K562 (cell line): ENCODE data around the gene RSAD1. TPM values are rescaled to one million over a fixed set of nuclear protein-coding genes. Genes with fewer than 3 reads are reported as not detected.

ENCODE experiments used
- ATAC-seq: fragments of 200-7000 bp; cut with Tn5 transposase; 3 replicates; pipeline ENCODE4 v1.9.1; 2020; ENCODE audit warnings: moderate library complexity
- BruUV-seq: library from RNA; stranded (reverse); fragments of 400-500 nt; replicated peaks from 2 replicates; lab custom pipeline; 2021; lab: Mats Ljungman, UMichigan
- CTCF ChIA-PET: fragments of 300-600 bp; formaldehyde crosslinking; extraction: SDS; loops from one replicate; lab custom pipeline; 2021; ENCODE audit warnings: low intra/inter-chr PET ratio; lab: Yijun Ruan, JAX
- POLR2A ChIA-PET: fragments of 300-600, 350-650 bp; sonication (Branson Sonifier 250); formaldehyde crosslinking; extraction: SDS; loops from one replicate; lab custom pipeline; 2021; ENCODE audit warnings: antibody characterized with exemption, inconsistent platforms; lab: Yijun Ruan, JAX
- DNase-seq, 4 experiments: peaks; one replicate each; pipeline versions ENCODE4 v3.0.0 to v3.0.0-alpha.2; 2011 to 2018; ENCODE audit warnings: low spot score in 3 of 4, mixed read lengths in 3 of 4; ENCODE audit errors: extremely low read depth in 1 of 4
- FAIRE-seq: peaks from 2 replicates; lab custom pipeline; 2011; peaks lifted over from hg19 to GRCh38; lab: Jason Lieb, UNC
- H2AFZ ChIP-seq: 2 replicates; pipeline ENCODE4 v1.6.0; 2011; ENCODE audit warnings: low read depth, low read length, control low read depth, inconsistent platforms
- H3K27ac ChIP-seq: fragments of 200-600 bp; 3 replicates; pipeline ENCODE4 v1.8.0; 2011; ENCODE audit warnings: low read depth, mild to moderate bottlenecking, control low read depth, inconsistent platforms, low read length, moderate library complexity, mixed read lengths; ENCODE audit errors: extremely low read depth
- H3K27me3 ChIP-seq, 2 experiments: fragments of 300-600 bp in 1 of 2; 2 replicates in 1 of 2; 3 replicates in 1 of 2; pipeline versions ENCODE4 v1.6.0 to v1.8.0; 2011; ENCODE audit warnings: inconsistent platforms in 2 of 2, low read length in 2 of 2, mild to moderate bottlenecking in 1 of 2, mixed read lengths in 1 of 2, moderate library complexity in 1 of 2; ENCODE audit not compliant: control insufficient read depth in 2 of 2, insufficient read depth in 2 of 2
- H3K36me3 ChIP-seq: fragments of 300-600 bp; 3 replicates; pipeline ENCODE4 v1.8.0; 2011; ENCODE audit warnings: mild to moderate bottlenecking, low read length, inconsistent platforms; ENCODE audit not compliant: control insufficient read depth, insufficient read depth
- H3K4me1 ChIP-seq, 2 experiments: fragments of 200-600 bp in 1 of 2; replicated peaks in 1 of 2; 2 replicates in 1 of 2; 3 replicates in 1 of 2; pipeline versions ENCODE4 v1.5.1 to v1.8.0; 2011; ENCODE audit warnings: inconsistent platforms in 2 of 2, low read length in 2 of 2, mild to moderate bottlenecking in 1 of 2, mixed read lengths in 1 of 2, moderate library complexity in 1 of 2; ENCODE audit not compliant: control insufficient read depth in 2 of 2, insufficient read depth in 2 of 2
- H3K4me2 ChIP-seq: 2 replicates; pipeline ENCODE4 v1.6.1; 2011; ENCODE audit warnings: low read length, control low read depth, inconsistent platforms, mixed read lengths; ENCODE audit not compliant: insufficient read depth
- H3K4me3 ChIP-seq: fragments of 200-600 bp; sonication (generic), shearing (Covaris generic); 2 replicates; pipeline ENCODE4 v1.5.1; 2016; ENCODE audit warnings: control low read depth, inconsistent platforms
- H3K79me2 ChIP-seq: fragments of 200-600 bp; 3 replicates; pipeline ENCODE4 v1.8.0; 2011; ENCODE audit warnings: low read length, inconsistent platforms; ENCODE audit not compliant: control insufficient read depth, insufficient read depth
- H3K9ac ChIP-seq, 2 experiments: 2 replicates each; pipeline versions ENCODE4 v1.6.0 to v1.6.1; 2011; ENCODE audit warnings: low read depth in 2 of 2, low read length in 2 of 2, control low read depth in 1 of 2, inconsistent platforms in 1 of 2, mild to moderate bottlenecking in 1 of 2, mixed read lengths in 1 of 2; ENCODE audit not compliant: insufficient read depth in 1 of 2
- H3K9me1 ChIP-seq: one replicate; pipeline ENCODE4 v1.6.0; 2011; ENCODE audit warnings: inconsistent platforms, mild to moderate bottlenecking, low read length, moderate library complexity; ENCODE audit not compliant: control insufficient read depth, insufficient read depth
- H3K9me3 ChIP-seq: replicated peaks from 2 replicates; pipeline ENCODE4 v1.5.1; 2011; ENCODE audit warnings: low read depth, low read length, inconsistent platforms; ENCODE audit not compliant: control insufficient read depth, insufficient read depth
- H4K20me1 ChIP-seq: replicated peaks from 2 replicates; pipeline ENCODE4 v1.6.1; 2011; ENCODE audit warnings: low read length, inconsistent platforms, mixed read lengths; ENCODE audit not compliant: control insufficient read depth, insufficient read depth
- MEIS2 ChIP-seq: fragments of 450-650 bp; IDR thresholded peaks from 2 replicates; pipeline ENCODE4 v1.6.1; 2014; ENCODE audit warnings: mild to moderate bottlenecking; ENCODE audit not compliant: partially characterized antibody
- SNRNP70 ChIP-seq: fragments of 200-400 bp; formaldehyde crosslinking; optimal IDR thresholded peaks from 2 replicates; pipeline ENCODE3; 2017; ENCODE audit warnings: low read depth, low read length
- WGBS: fragments of 100-300 bp; shearing (Covaris generic); methylation state at CpG from one replicate; pipeline ENCODE4 v1.1.6; 2016; ENCODE audit warnings: low coverage, mixed read lengths; ENCODE audit not compliant: insufficient coverage; ENCODE audit errors: missing lambda C conversion rate; 5-methylcytosine and 5-hydroxymethylcytosine counted together
- in situ Hi-C: fragments of 300-500 bp; cut with MboI; formaldehyde crosslinking; loops from 4 replicates; pipeline ENCODE4 v1.15.0; 2018; ENCODE audit warnings: inconsistent platforms, mixed read lengths
- intact Hi-C: fragments of 100-400 bp; cut with micrococcal nuclease; formaldehyde crosslinking; loops from 2 replicates; pipeline ENCODE4 v1.14.2; 2022
- polyA plus RNA-seq, 8 experiments: library from polyadenylated mRNA; depleted of rRNA in 4 of 8; stranded (reverse) in 5 of 8; unstranded in 3 of 8; fragments of >200 nt; fragmentation: Nextera tagmentation in 2 of 8; fragmentation: Illumina TruSeq in 1 of 8; extraction: Ambion mirVana in 2 of 8; extraction: Trizol in 1 of 8; gene quantifications; 2 replicates each; pipeline versions ENCODE4 v1.2.1 to v1.2.3, GENCODE V29; 2011 to 2014; ENCODE audit warnings: inconsistent platforms in 1 of 8, missing spikeins in 1 of 8
- total RNA-seq, 7 experiments: library from RNA; depleted of rRNA in 6 of 7; stranded (reverse); fragments of >200 nt in 6 of 7; fragmentation: Illumina TruSeq in 2 of 7; extraction: Trizol in 2 of 7; gene quantifications; 2 replicates each; pipeline versions ENCODE4 v1.2.1 to v1.2.3, GENCODE V29; 2011 to 2021; ENCODE audit warnings: low replicate concordance in 1 of 7
- TF ChIP-seq, protein P1 (sequence below), 2 experiments: IDR thresholded peaks in 1 of 2; conservative IDR thresholded peaks in 1 of 2; 2 replicates each; pipeline ENCODE4 v1.6.1; 2016; ENCODE audit warnings: low read depth in 2 of 2, mild to moderate bottlenecking in 1 of 2, missing compliant biosample characterization in 1 of 2, missing genetic modification characterization in 1 of 2, moderate library complexity in 1 of 2
- TF ChIP-seq, protein P2 (sequence below), 2 experiments: fragments of 450-650 bp; formaldehyde crosslinking in 1 of 2; IDR thresholded peaks; 2 replicates each; pipeline versions ENCODE4 v1.4.0 to v1.6.1; 2014 to 2020; ENCODE audit warnings: mild to moderate bottlenecking in 2 of 2, borderline replicate concordance in 1 of 2, low read depth in 1 of 2
- TF ChIP-seq, protein P3 (sequence below): fragments of 450-650 bp; IDR thresholded peaks from 2 replicates; pipeline ENCODE4 v1.6.1; 2016

Gene RSAD1
- total and polyA plus RNA-seq, 9 of the 15 experiments (the other 6 are each of a cell fraction or from before 2014, with no cell fraction given): 4.5 to 42.5 (median 26.8) TPM

DNA sequence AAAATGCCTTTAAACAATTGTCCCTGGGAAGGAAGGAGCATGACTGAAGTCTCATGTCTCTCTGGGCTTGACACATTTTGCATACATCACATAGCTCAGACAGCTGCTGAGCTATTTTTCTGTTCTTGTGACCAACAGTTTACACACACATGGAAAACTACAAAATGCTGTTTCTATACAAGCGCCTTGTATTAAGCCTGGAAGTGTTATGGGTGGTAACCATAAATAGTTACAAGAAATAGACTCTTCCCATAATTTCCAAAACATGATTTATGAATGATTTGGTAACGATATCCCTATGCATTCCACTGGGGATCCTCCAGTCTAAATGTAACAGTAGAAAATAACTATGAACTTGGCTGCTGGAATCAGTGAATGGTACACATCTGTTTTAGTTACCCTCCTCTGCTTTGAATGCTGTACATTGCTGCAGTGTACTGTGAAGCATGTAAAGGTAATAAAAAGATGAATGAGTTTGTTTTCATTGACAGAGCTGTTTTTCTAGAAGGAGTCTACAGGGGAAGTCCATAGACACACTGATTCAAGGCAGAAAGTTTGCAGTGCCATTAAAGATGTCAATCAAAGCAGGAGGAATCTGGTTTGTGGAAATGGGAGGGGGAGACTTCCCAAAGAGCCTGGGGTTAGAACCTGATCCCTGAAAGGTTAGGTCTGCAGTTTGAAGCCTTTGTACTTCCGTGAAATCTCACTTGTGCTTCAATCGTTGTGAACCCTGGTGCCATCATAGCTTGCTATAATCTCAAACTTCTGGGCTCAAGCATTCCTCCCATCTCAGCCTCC lies 47.6 kb upstream of the RSAD1 start:
- POLR2A ChIA-PET: interaction anchor here (0.6 to 2.7 kb wide), 3 partner anchors 9 to 54 kb away, joined by 3 to 10 read pairs (median 5); no protein-coding TSS in a partner anchor

More for the DNA sequence above, 47.6 kb upstream of the RSAD1 start:
- Histone ChIP-seq H3K4me3 (no peak overlapping the region), H3K79me2 (no peaks in the 10 kb centered on the region), H2AFZ (no peak overlapping the region), H3K9ac (no peak overlapping the region), H3K9me3 (no peaks in the 10 kb centered on the region)
- 16% methylated on average over 4 of the region's 4 CpGs for WGBS
- BruUV-seq: no TSS peak
- ATAC-seq: no peak
- DNase-seq: no peak
- TF ChIP-seq SNRNP70 (no peak), MEIS2 (peak; percentile 71)
- TF ChIP-seq, protein P1, sequence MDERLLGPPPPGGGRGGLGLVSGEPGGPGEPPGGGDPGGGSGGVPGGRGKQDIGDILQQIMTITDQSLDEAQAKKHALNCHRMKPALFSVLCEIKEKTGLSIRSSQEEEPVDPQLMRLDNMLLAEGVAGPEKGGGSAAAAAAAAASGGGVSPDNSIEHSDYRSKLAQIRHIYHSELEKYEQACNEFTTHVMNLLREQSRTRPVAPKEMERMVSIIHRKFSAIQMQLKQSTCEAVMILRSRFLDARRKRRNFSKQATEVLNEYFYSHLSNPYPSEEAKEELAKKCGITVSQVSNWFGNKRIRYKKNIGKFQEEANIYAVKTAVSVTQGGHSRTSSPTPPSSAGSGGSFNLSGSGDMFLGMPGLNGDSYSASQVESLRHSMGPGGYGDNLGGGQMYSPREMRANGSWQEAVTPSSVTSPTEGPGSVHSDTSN (CRISPR knock-in tag; IDR thresholded peaks at IDR 0.05; ENCODE audit: low read depth): no peak
- TF ChIP-seq, protein P1 (tag; conservative IDR thresholded peaks at IDR 0.05; ENCODE audit: low read depth): peak; percentile 65; the same call in 1 of the 2 replicates
- TF ChIP-seq, protein P2, sequence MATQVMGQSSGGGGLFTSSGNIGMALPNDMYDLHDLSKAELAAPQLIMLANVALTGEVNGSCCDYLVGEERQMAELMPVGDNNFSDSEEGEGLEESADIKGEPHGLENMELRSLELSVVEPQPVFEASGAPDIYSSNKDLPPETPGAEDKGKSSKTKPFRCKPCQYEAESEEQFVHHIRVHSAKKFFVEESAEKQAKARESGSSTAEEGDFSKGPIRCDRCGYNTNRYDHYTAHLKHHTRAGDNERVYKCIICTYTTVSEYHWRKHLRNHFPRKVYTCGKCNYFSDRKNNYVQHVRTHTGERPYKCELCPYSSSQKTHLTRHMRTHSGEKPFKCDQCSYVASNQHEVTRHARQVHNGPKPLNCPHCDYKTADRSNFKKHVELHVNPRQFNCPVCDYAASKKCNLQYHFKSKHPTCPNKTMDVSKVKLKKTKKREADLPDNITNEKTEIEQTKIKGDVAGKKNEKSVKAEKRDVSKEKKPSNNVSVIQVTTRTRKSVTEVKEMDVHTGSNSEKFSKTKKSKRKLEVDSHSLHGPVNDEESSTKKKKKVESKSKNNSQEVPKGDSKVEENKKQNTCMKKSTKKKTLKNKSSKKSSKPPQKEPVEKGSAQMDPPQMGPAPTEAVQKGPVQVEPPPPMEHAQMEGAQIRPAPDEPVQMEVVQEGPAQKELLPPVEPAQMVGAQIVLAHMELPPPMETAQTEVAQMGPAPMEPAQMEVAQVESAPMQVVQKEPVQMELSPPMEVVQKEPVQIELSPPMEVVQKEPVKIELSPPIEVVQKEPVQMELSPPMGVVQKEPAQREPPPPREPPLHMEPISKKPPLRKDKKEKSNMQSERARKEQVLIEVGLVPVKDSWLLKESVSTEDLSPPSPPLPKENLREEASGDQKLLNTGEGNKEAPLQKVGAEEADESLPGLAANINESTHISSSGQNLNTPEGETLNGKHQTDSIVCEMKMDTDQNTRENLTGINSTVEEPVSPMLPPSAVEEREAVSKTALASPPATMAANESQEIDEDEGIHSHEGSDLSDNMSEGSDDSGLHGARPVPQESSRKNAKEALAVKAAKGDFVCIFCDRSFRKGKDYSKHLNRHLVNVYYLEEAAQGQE (IDR thresholded peaks at IDR 0.05; ENCODE audit: borderline replicate concordance): peak; percentile 38; the same call in 1 of the 2 replicates
- TF ChIP-seq, protein P2 (CRISPR knock-in tag; IDR thresholded peaks at IDR 0.05; ENCODE audit: low read depth): no peak
- TF ChIP-seq, protein P3, sequence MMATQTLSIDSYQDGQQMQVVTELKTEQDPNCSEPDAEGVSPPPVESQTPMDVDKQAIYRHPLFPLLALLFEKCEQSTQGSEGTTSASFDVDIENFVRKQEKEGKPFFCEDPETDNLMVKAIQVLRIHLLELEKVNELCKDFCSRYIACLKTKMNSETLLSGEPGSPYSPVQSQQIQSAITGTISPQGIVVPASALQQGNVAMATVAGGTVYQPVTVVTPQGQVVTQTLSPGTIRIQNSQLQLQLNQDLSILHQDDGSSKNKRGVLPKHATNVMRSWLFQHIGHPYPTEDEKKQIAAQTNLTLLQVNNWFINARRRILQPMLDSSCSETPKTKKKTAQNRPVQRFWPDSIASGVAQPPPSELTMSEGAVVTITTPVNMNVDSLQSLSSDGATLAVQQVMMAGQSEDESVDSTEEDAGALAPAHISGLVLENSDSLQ: peak; percentile 85
- TF ChIP-seq, all 486 proteins: peak for 4
- Histone ChIP-seq H3K27me3 (no peaks in the 10 kb centered on the region), H3K4me1 (peaks cover 10 to 14% of the 10 kb centered on the region in 2 experiments; a peak in 4 of 5 replicates), H3K36me3 (no peaks in the 10 kb centered on the region), H3K27ac (no peak overlapping the region), H4K20me1 (no peaks in the 10 kb centered on the region), H3K4me2 (no peak overlapping the region), H3K9me1 (no peaks in the 10 kb centered on the region)
- FAIRE-seq: no peak
- intact Hi-C loops: no loop called here
- in situ Hi-C loops: no loop called here
- CTCF ChIA-PET: no interaction called here
